A673 (cell line): ENCODE results near the gene FAM110C. TPM values are rescaled to one million over a fixed set of nuclear protein-coding genes. Genes with fewer than 3 reads are reported as not detected.

Source experiments
- BruUV-seq: library from RNA; stranded (reverse); fragments of 400-500 nt; replicated peaks from 2 replicates; lab custom pipeline; 2021; lab: Mats Ljungman, UMichigan
- CTCF ChIA-PET: fragments of 300-600 bp; sonication (Branson Sonifier 250); formaldehyde crosslinking; loops from one replicate; lab custom pipeline; 2022; ENCODE audit warnings: antibody characterized with exemption; lab: Charles Lee
- POLR2A ChIA-PET: fragments of 300-600 bp; sonication (Branson Sonifier 250); formaldehyde crosslinking; loops from one replicate; lab custom pipeline; 2022; ENCODE audit warnings: antibody characterized with exemption; ENCODE audit not compliant: low non-redundant PET; lab: Charles Lee
- DNase-seq: peaks from one replicate; pipeline ENCODE4 v3.0.0-alpha.2; 2015; ENCODE audit warnings: low spot score
- H3K27ac ChIP-seq: fragments of 200-600 bp; sonication (generic); 2 replicates; pipeline ENCODE4 v1.5.1; 2016; ENCODE audit warnings: mixed run types, low read depth, mild to moderate bottlenecking, mixed read lengths, antibody characterized with exemption, low read length; ENCODE audit not compliant: poor library complexity, severe bottlenecking
- H3K27me3 ChIP-seq: fragments of 200-600 bp; sonication (generic); replicated peaks from 2 replicates; pipeline ENCODE4 v1.6.1; 2017; ENCODE audit warnings: mixed run types, low read depth, mild to moderate bottlenecking, mixed read lengths, antibody characterized with exemption, low read length; ENCODE audit not compliant: insufficient read depth, poor library complexity
- H3K36me3 ChIP-seq: fragments of 200-600 bp; sonication (generic); 2 replicates; pipeline ENCODE4 v1.6.1; 2016; ENCODE audit warnings: mixed run types, mild to moderate bottlenecking, mixed read lengths, antibody characterized with exemption, low read length; ENCODE audit not compliant: insufficient read depth, poor library complexity, severe bottlenecking
- H3K4me1 ChIP-seq: fragments of 200-600 bp; sonication (generic); 2 replicates; pipeline ENCODE4 v1.6.1; 2017; ENCODE audit warnings: mixed run types, mild to moderate bottlenecking, mixed read lengths, antibody characterized with exemption, low read length; ENCODE audit not compliant: insufficient read depth, poor library complexity, severe bottlenecking
- H3K4me3 ChIP-seq: fragments of 200-600 bp; sonication (generic); 2 replicates; pipeline ENCODE4 v1.5.1; 2016; ENCODE audit warnings: low read depth, mixed run types, mild to moderate bottlenecking, mixed read lengths, low read length; ENCODE audit not compliant: poor library complexity, severe bottlenecking
- H3K9me3 ChIP-seq: fragments of 200-600 bp; sonication (generic); 2 replicates; pipeline ENCODE4 v1.6.1; 2016; ENCODE audit warnings: mixed run types, low read depth, mild to moderate bottlenecking, mixed read lengths, antibody characterized with exemption, low read length; ENCODE audit not compliant: poor library complexity, severe bottlenecking
- EZH2 ChIP-seq: fragments of 200-600 bp; sonication (generic); IDR thresholded peaks from 2 replicates; pipeline ENCODE4 v1.6.1; 2017; ENCODE audit warnings: borderline replicate concordance, low read depth, mild to moderate bottlenecking, mixed read lengths, antibody characterized with exemption, low read length; ENCODE audit not compliant: poor library complexity, severe bottlenecking
- intact Hi-C: fragments of 100-400 bp; cut with micrococcal nuclease; formaldehyde crosslinking; loops from one replicate; pipeline ENCODE4 v1.10.0; 2022; ENCODE audit not compliant: unreplicated experiment
- total RNA-seq: library from RNA; stranded (reverse); gene quantifications from 2 replicates; pipeline ENCODE4 v1.2.3, GENCODE V29; 2021
- TF ChIP-seq, protein P1 (sequence below): fragments of 300-800, 200-600 bp; sonication (generic); conservative IDR thresholded peaks from 2 replicates; pipeline ENCODE4 v1.5.1; 2017; ENCODE audit warnings: low read depth, mild to moderate bottlenecking, antibody characterized with exemption, low read length, moderate library complexity, mixed read lengths

FAM110C gene
- total RNA-seq, 1 experiment from 2014 or later, result 1.2 TPM

DNA sequence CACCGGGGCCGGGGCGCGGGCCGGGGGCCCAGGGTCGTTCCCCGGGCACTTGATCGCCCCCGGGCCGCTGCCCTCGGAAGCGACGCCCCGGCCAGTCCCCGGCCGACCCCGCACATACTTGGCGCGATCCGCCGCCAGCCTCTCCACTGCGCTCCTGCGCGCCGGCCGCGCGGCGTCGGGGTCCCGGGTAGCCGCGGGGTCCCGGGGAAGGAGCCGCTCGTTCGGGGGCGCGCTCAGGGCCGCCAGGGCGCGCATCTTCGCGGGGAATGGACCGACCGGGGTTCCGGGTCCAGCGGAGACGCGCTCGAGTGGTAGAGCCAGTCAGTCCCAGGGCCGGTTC is 204 bp downstream of the FAM110C start:
- BruUV-seq, result no TSS peak
- DNase-seq, result no peak
- peak; percentile 39 for TF ChIP-seq EZH2
- TF ChIP-seq, protein P1, sequence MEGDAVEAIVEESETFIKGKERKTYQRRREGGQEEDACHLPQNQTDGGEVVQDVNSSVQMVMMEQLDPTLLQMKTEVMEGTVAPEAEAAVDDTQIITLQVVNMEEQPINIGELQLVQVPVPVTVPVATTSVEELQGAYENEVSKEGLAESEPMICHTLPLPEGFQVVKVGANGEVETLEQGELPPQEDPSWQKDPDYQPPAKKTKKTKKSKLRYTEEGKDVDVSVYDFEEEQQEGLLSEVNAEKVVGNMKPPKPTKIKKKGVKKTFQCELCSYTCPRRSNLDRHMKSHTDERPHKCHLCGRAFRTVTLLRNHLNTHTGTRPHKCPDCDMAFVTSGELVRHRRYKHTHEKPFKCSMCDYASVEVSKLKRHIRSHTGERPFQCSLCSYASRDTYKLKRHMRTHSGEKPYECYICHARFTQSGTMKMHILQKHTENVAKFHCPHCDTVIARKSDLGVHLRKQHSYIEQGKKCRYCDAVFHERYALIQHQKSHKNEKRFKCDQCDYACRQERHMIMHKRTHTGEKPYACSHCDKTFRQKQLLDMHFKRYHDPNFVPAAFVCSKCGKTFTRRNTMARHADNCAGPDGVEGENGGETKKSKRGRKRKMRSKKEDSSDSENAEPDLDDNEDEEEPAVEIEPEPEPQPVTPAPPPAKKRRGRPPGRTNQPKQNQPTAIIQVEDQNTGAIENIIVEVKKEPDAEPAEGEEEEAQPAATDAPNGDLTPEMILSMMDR, result no peak
- H3K4me1 ChIP-seq, result no peaks in the 10 kb centered on the region
- ChIA-PET POLR2A (no interaction called here), CTCF (no interaction called here)
- H3K27ac ChIP-seq, result peak overlapping the region; percentile 28
- no peaks in the 10 kb centered on the region for H3K9me3 ChIP-seq
- intact Hi-C loops, result no loop called here
- H3K27me3 ChIP-seq, result peaks cover 46% of the 10 kb centered on the region
- no peaks in the 10 kb centered on the region for H3K36me3 ChIP-seq
- peak overlapping the region; percentile 51 for H3K4me3 ChIP-seq

DNA sequence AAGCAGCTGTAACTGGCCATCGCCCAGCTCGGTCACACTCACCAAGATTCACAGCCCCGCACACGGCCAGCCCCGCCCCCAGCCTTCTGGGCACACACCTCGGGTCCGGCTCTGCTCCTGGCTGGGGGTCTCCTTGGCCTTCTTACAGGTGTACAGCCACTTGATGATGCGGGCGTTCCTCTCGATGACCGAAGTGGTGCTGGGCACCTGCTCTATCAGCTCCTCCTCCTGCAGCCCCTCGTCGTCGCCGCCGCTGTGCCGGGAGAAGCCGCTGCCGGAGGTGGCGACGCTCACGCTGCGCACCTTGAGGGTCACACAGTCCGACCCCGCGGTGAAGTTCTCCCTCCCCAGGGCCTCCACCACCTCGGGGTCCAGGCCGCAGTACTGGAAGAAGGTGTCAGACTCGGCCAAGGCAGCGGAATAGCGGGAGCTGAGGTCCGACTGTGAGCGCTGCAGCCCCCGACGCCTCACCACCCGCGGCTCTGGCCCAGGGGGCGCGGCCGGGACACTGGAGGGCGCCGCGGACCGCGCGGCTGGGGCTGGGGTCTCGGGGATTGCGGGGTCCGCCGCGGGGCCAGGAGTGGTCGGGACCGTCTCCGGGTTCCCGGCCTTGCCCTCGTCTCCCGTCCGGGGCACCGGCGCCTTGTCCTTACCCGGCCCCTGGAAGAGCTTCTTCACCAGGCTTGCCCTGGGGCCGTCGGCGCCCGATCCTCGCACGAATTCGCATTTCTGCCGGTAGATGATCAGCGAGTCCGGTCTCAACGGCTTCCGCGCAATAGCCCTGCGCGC is 769 bp downstream of the FAM110C start:
- no peak for DNase-seq
- peak overlapping the region; percentile 28 for H3K27ac ChIP-seq
- no peaks in the 10 kb centered on the region for H3K9me3 ChIP-seq
- peaks cover 46% of the 10 kb centered on the region for H3K27me3 ChIP-seq
- TF ChIP-seq EZH2, result no peak
- TF ChIP-seq, protein P1, result no peak
- H3K36me3 ChIP-seq, result no peaks in the 10 kb centered on the region
- ChIA-PET POLR2A (no interaction called here), CTCF (no interaction called here)
- intact Hi-C loops, result no loop called here
- no peaks in the 10 kb centered on the region for H3K4me1 ChIP-seq
- H3K4me3 ChIP-seq, result peak overlapping the region; percentile 51
- BruUV-seq, result no TSS peak

DNA sequence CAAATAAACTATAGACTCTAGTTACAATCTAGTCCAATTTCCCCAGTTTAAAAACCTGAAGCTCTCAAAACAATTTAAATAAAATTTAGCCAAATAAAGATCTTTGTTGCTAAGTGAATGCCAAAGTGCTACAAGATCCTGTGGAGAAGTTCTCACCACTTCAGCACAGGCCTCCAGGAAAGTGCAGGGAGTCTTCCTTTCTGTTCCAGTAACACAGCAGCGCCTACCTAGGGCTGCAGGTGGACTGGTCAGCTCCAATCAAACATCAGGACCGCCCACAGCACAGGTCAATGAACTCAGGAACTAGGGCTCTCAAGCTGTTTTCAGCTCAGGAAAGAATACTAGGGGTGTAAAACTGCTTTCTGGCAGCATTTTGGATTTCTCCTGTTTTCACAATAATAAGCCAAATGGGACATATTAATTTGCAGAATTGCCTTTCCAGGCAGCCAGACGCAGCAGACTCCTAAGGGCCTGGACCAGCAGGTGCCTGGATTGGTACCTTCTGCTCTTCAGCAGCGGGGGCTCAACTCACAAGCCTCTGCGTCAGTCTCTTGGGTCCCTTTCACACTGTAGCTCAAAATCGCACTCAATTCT is 1.5 kb downstream of the FAM110C start:
- ChIA-PET CTCF (no interaction called here), POLR2A (no interaction called here)
- TF ChIP-seq, protein P1, result no peak
- TF ChIP-seq EZH2, result no peak
- Histone ChIP-seq H3K36me3 (no peaks in the 10 kb centered on the region), H3K4me1 (no peaks in the 10 kb centered on the region), H3K27me3 (peaks cover 46% of the 10 kb centered on the region), H3K4me3 (peak overlapping the region; percentile 51), H3K27ac (no peak overlapping the region), H3K9me3 (no peaks in the 10 kb centered on the region)
- intact Hi-C loops, result no loop called here
- BruUV-seq, result no TSS peak
- no peak for DNase-seq
